ENCODE results near the gene SPSB3. TPM values are rescaled to one million over a fixed set of nuclear protein-coding genes. Genes with fewer than 3 reads are reported as not detected.

SPSB3 gene
- total and polyA plus RNA-seq, 5 donors: 24.5 to 51.8 (median 34.3) TPM

GRCh38 chr16:1732071-1732470, 50.3 kb downstream of the SPSB3 start:
- H3K27me3 ChIP-seq (ENCODE audit: control insufficient read depth, insufficient read depth): no peaks in the 10 kb centered on the region
- H3K27ac ChIP-seq (ENCODE audit: low read length): no peak overlapping the region
- intact Hi-C loops (cut with DNase I): no loop called here
- no peak overlapping the region for H3K4me3 ChIP-seq (ENCODE audit: low read length)
- no peak for ATAC-seq
- WGBS: 84% methylated on average over 14 of the region's 14 CpGs
- DNase-seq: no peak
- no peaks in the 10 kb centered on the region for H3K4me1 ChIP-seq (ENCODE audit: control insufficient read depth, insufficient read depth, low read length)
- no peaks in the 10 kb centered on the region for H3K9me3 ChIP-seq (ENCODE audit: control insufficient read depth, low read length)

- no peaks in the 10 kb centered on the region for H3K27me3 ChIP-seq (ENCODE audit: control insufficient read depth, insufficient read depth)
- no peak overlapping the region for H3K4me3 ChIP-seq (ENCODE audit: low read length)
- ATAC-seq (no peak), DNase-seq (no peak)
- WGBS: 74% methylated on average over 7 of the region's 7 CpGs
- no peak overlapping the region for H3K27ac ChIP-seq (ENCODE audit: low read length)
- no peaks in the 10 kb centered on the region for H3K9me3 ChIP-seq (ENCODE audit: control insufficient read depth, low read length)
- no peaks in the 10 kb centered on the region for H3K4me1 ChIP-seq (ENCODE audit: control insufficient read depth, insufficient read depth, low read length)
- intact Hi-C loops (cut with DNase I): no loop called here
These were observed 50.8 kb downstream of the SPSB3 start for GRCh38 chr16:1731603-1732002.

GRCh38 chr16:1731073-1731472, 51.3 kb downstream of the SPSB3 start:
- no peaks in the 10 kb centered on the region for H3K4me1 ChIP-seq (ENCODE audit: control insufficient read depth, insufficient read depth, low read length)
- no peak overlapping the region for H3K4me3 ChIP-seq (ENCODE audit: low read length)
- no peak for ATAC-seq
- intact Hi-C loops (cut with DNase I): no loop called here
- DNase-seq: no peak
- 93% methylated on average over 7 of the region's 7 CpGs for WGBS
- no peaks in the 10 kb centered on the region for H3K9me3 ChIP-seq (ENCODE audit: control insufficient read depth, low read length)
- H3K27me3 ChIP-seq (ENCODE audit: control insufficient read depth, insufficient read depth): no peaks in the 10 kb centered on the region
- no peak overlapping the region for H3K27ac ChIP-seq (ENCODE audit: low read length)

GRCh38 chr16:1729445-1729844, 52.9 kb downstream of the SPSB3 start:
- intact Hi-C loops (cut with DNase I): no loop called here
- 94% methylated on average over 35 of the region's 35 CpGs for WGBS
- Histone ChIP-seq H3K27ac (ENCODE audit: low read length) (no peak overlapping the region), H3K9me3 (ENCODE audit: control insufficient read depth, low read length) (no peaks in the 10 kb centered on the region), H3K27me3 (ENCODE audit: control insufficient read depth, insufficient read depth) (no peaks in the 10 kb centered on the region), H3K4me1 (ENCODE audit: control insufficient read depth, insufficient read depth, low read length) (no peaks in the 10 kb centered on the region), H3K4me3 (ENCODE audit: low read length) (no peak overlapping the region)
- no peak for DNase-seq
- ATAC-seq: no peak

- Histone ChIP-seq H3K27me3 (ENCODE audit: control insufficient read depth, insufficient read depth) (no peaks in the 10 kb centered on the region), H3K4me1 (ENCODE audit: control insufficient read depth, insufficient read depth, low read length) (no peaks in the 10 kb centered on the region), H3K4me3 (ENCODE audit: low read length) (no peak overlapping the region), H3K9me3 (ENCODE audit: control insufficient read depth, low read length) (no peaks in the 10 kb centered on the region), H3K27ac (ENCODE audit: low read length) (no peak overlapping the region)
- intact Hi-C loops (cut with DNase I): no loop called here
- no peak for DNase-seq
- 97% methylated on average over 18 of the region's 18 CpGs for WGBS
- no peak for ATAC-seq
These were observed 53.3 kb downstream of the SPSB3 start for GRCh38 chr16:1729026-1729425.

GRCh38 chr16:1727651-1728624, 54.4 kb downstream of the SPSB3 start:
- Histone ChIP-seq H3K27ac (ENCODE audit: low read length) (no peak overlapping the region), H3K9me3 (ENCODE audit: control insufficient read depth, low read length) (no peaks in the 10 kb centered on the region), H3K27me3 (ENCODE audit: control insufficient read depth, insufficient read depth) (no peaks in the 10 kb centered on the region), H3K4me3 (ENCODE audit: low read length) (no peak overlapping the region), H3K4me1 (ENCODE audit: control insufficient read depth, insufficient read depth, low read length) (no peaks in the 10 kb centered on the region)
- ATAC-seq (no peak), DNase-seq (no peak)
- intact Hi-C loops (cut with DNase I): no loop called here
- 92% methylated on average over 37 of the region's 37 CpGs for WGBS

Small RNA genes within 50 kb of the gene (microRNA-seq; reads per million reads assigned to microRNA genes)
- 0.54 to 2.5 reads per million in 2 donors for gene MIR3177

Other genes starting within 250 kb of the SPSB3 start
- gene TMEM204, start 248.9 kb downstream of the SPSB3 start, total RNA-seq: 10 to 100 TPM; 19.0 to 22.1 (median 20.9) TPM
- 32.2 TPM for gene TMEM204, start 248.9 kb downstream of the SPSB3 start, polyA plus RNA-seq
- 10 to 100 TPM in 3 of 4 donors, 1 to 10 TPM in 1; 9.7 to 14.2 (median 13.0) TPM for gene IFT140, start 170.5 kb downstream of the SPSB3 start, total RNA-seq
- 7.4 TPM for gene IFT140, start 170.5 kb downstream of the SPSB3 start, polyA plus RNA-seq
- gene CRAMP1, start 170.2 kb downstream of the SPSB3 start, total RNA-seq: 10 to 100 TPM; 11.0 to 18.4 (median 13.7) TPM
- gene CRAMP1, start 170.2 kb downstream of the SPSB3 start, polyA plus RNA-seq: 7.1 TPM
- gene JPT2, start 104.3 kb downstream of the SPSB3 start, total RNA-seq: 10 to 100 TPM; 18.5 to 38.3 (median 25.3) TPM
- gene JPT2, start 104.3 kb downstream of the SPSB3 start, polyA plus RNA-seq: 11.9 TPM
- 10 to 100 TPM; 71.1 to 87.6 (median 79.8) TPM for gene MAPK8IP3, start 76.4 kb downstream of the SPSB3 start, total RNA-seq
- gene MAPK8IP3, start 76.4 kb downstream of the SPSB3 start, polyA plus RNA-seq: 69.3 TPM
- gene NME3, start 11.0 kb downstream of the SPSB3 start, total RNA-seq: 10 to 100 TPM; 36.5 to 55.4 (median 47.4) TPM
- gene NME3, start 11.0 kb downstream of the SPSB3 start, polyA plus RNA-seq: 75.2 TPM
- 10 to 100 TPM in 2 of 4 donors, 1 to 10 TPM in 2; 8.1 to 11.3 (median 9.8) TPM for gene EME2, start 9.8 kb downstream of the SPSB3 start, total RNA-seq
- gene EME2, start 9.8 kb downstream of the SPSB3 start, polyA plus RNA-seq: 6.3 TPM
- 10 to 100 TPM; 53.3 to 80.0 (median 69.1) TPM for gene MRPS34, start 9.4 kb downstream of the SPSB3 start, total RNA-seq
- 91.4 TPM for gene MRPS34, start 9.4 kb downstream of the SPSB3 start, polyA plus RNA-seq
- gene NUBP2, start 389 bp upstream of the SPSB3 start, total RNA-seq: 10 to 100 TPM; 33.1 to 39.1 (median 35.9) TPM
- gene NUBP2, start 389 bp upstream of the SPSB3 start, polyA plus RNA-seq: 45.3 TPM
- not detected for gene IGFALS, start 11.1 kb upstream of the SPSB3 start, total RNA-seq
- 0.05 TPM for gene IGFALS, start 11.1 kb upstream of the SPSB3 start, polyA plus RNA-seq
- gene HAGH, start 44.3 kb upstream of the SPSB3 start, total RNA-seq: 100 to 1,000 TPM; 123 to 155 (median 141) TPM
- gene HAGH, start 44.3 kb upstream of the SPSB3 start, polyA plus RNA-seq: 224 TPM
- 10 to 100 TPM; 18.8 to 26.5 (median 22.6) TPM for gene FAHD1, start 44.6 kb upstream of the SPSB3 start, total RNA-seq
- gene FAHD1, start 44.6 kb upstream of the SPSB3 start, polyA plus RNA-seq: 46.4 TPM
- gene MEIOB, start 89.6 kb upstream of the SPSB3 start, total RNA-seq: not detected
- not detected for gene MEIOB, start 89.6 kb upstream of the SPSB3 start, polyA plus RNA-seq
- gene HS3ST6, start 135.8 kb upstream of the SPSB3 start, total RNA-seq: not detected
- gene HS3ST6, start 135.8 kb upstream of the SPSB3 start, polyA plus RNA-seq: not detected
- 10 to 100 TPM; 18.0 to 34.0 (median 26.2) TPM for gene MSRB1, start 160.6 kb upstream of the SPSB3 start, total RNA-seq
- 39.2 TPM for gene MSRB1, start 160.6 kb upstream of the SPSB3 start, polyA plus RNA-seq
- gene RPL3L, start 172.1 kb upstream of the SPSB3 start, total RNA-seq: 10 to 100 TPM; 21.1 to 47.2 (median 24.2) TPM
- gene RPL3L, start 172.1 kb upstream of the SPSB3 start, polyA plus RNA-seq: 37.3 TPM
- gene NDUFB10, start 177.0 kb upstream of the SPSB3 start, total RNA-seq: 100 to 1,000 TPM; 397 to 535 (median 467) TPM
- 1,316 TPM for gene NDUFB10, start 177.0 kb upstream of the SPSB3 start, polyA plus RNA-seq
- 1,000 to 10,000 TPM in 3 of 4 donors, 100 to 1,000 TPM in 1; 947 to 1,371 (median 1,063) TPM for gene RPS2, start 182.3 kb upstream of the SPSB3 start, total RNA-seq
- gene RPS2, start 182.3 kb upstream of the SPSB3 start, polyA plus RNA-seq: 1,244 TPM
- not detected for gene RNF151, start 184.3 kb upstream of the SPSB3 start, total RNA-seq
- gene RNF151, start 184.3 kb upstream of the SPSB3 start, polyA plus RNA-seq: not detected
- 10 to 100 TPM; 19.0 to 22.8 (median 19.7) TPM for gene TBL3, start 189.5 kb upstream of the SPSB3 start, total RNA-seq
- gene TBL3, start 189.5 kb upstream of the SPSB3 start, polyA plus RNA-seq: 39.6 TPM
- not detected for gene NOXO1, start 198.9 kb upstream of the SPSB3 start, total RNA-seq
- gene NOXO1, start 198.9 kb upstream of the SPSB3 start, polyA plus RNA-seq: 0.29 TPM
- gene GFER, start 201.6 kb upstream of the SPSB3 start, total RNA-seq: 10 to 100 TPM; 19.6 to 25.7 (median 22.2) TPM
- gene GFER, start 201.6 kb upstream of the SPSB3 start, polyA plus RNA-seq: 31.7 TPM
- gene SYNGR3, start 207.4 kb upstream of the SPSB3 start, total RNA-seq: 1 to 10 TPM in 1 of 4 donors, under 1 TPM in 3; 0.57 to 1.0 (median 0.68) TPM
- 1.4 TPM for gene SYNGR3, start 207.4 kb upstream of the SPSB3 start, polyA plus RNA-seq
- gene ZNF598, start 227.2 kb upstream of the SPSB3 start, total RNA-seq: 10 to 100 TPM; 16.8 to 20.5 (median 17.5) TPM
- gene ZNF598, start 227.2 kb upstream of the SPSB3 start, polyA plus RNA-seq: 14.0 TPM
- gene NPW, start 237.2 kb upstream of the SPSB3 start, total RNA-seq: not detected
- gene NPW, start 237.2 kb upstream of the SPSB3 start, polyA plus RNA-seq: not detected
- 100 to 1,000 TPM; 131 to 257 (median 158) TPM for gene NHERF2, start 244.3 kb upstream of the SPSB3 start, total RNA-seq
- 228 TPM for gene NHERF2, start 244.3 kb upstream of the SPSB3 start, polyA plus RNA-seq

Data from right cardiac atrium (tissue), 5 donors.